ENCODE measurements around the gene PKMYT1. TPM values are rescaled to one million over a fixed set of nuclear protein-coding genes. Genes with fewer than 3 reads are reported as not detected.
"Not testable (repeated sequence)": the region's sequence is repeated elsewhere in the genome, so short reads cannot be mapped to it uniquely, and the experiment has no call there.

The PKMYT1 gene
- polyA plus RNA-seq, 1 donor: 22.0 TPM

- no peak for DNase-seq
These were observed 19.8 kb downstream of the PKMYT1 start for GRCh38 chr16:2960183-2961010.

- no peak for DNase-seq
These were observed 21.0 kb downstream of the PKMYT1 start for GRCh38 chr16:2959206-2959605.

GRCh38 chr16:2956579-2956956 is 23.7 kb downstream of the PKMYT1 start:
- DNase-seq: no peak

- no peak for DNase-seq
These were observed 24.3 kb downstream of the PKMYT1 start for GRCh38 chr16:2955779-2956578.

- DNase-seq: no peak
These were observed 24.8 kb downstream of the PKMYT1 start for GRCh38 chr16:2955438-2955778.

GRCh38 chr16:2954656-2955381 is 25.4 kb downstream of the PKMYT1 start:
- DNase-seq: no peak

- no peak for DNase-seq
These were observed 26.3 kb downstream of the PKMYT1 start for GRCh38 chr16:2953706-2954627.

GRCh38 chr16:2952679-2953078 is 27.6 kb downstream of the PKMYT1 start:
- DNase-seq: no peak

GRCh38 chr16:2950773-2951172 is 29.5 kb downstream of the PKMYT1 start:
- no peak for DNase-seq

- DNase-seq: no peak
These were observed 29.9 kb downstream of the PKMYT1 start for GRCh38 chr16:2950353-2950724.

GRCh38 chr16:2949705-2950352 is 30.4 kb downstream of the PKMYT1 start:
- no peak for DNase-seq

GRCh38 chr16:2948807-2949704 is 31.2 kb downstream of the PKMYT1 start:
- no peak for DNase-seq

- DNase-seq: no peak
These were observed 33.6 kb downstream of the PKMYT1 start for GRCh38 chr16:2946649-2947048.

GRCh38 chr16:2943716-2944115 is 36.5 kb downstream of the PKMYT1 start:
- DNase-seq: not testable (repeated sequence)

GRCh38 chr16:2942045-2942444 is 38.2 kb downstream of the PKMYT1 start:
- no peak for DNase-seq

GRCh38 chr16:2939968-2940367 is 40.3 kb downstream of the PKMYT1 start:
- no peak for DNase-seq

- DNase-seq: no peak
These were observed 42.0 kb downstream of the PKMYT1 start for GRCh38 chr16:2938206-2938605.

GRCh38 chr16:2937170-2937569 is 43.1 kb downstream of the PKMYT1 start:
- no peak for DNase-seq

GRCh38 chr16:2936436-2937011 is 43.7 kb downstream of the PKMYT1 start:
- DNase-seq: no peak

GRCh38 chr16:2934450-2934849 is 45.8 kb downstream of the PKMYT1 start:
- DNase-seq: no peak

Measured in left kidney (tissue), 2 donors.